Muscle layer of duodenum (tissue), 2 donors: ENCODE data around the gene SRRD.
"Not testable (repeated sequence)": the region's sequence is repeated elsewhere in the genome, so short reads cannot be mapped to it uniquely, and the experiment has no call there.

ENCODE experiments used
- H3K27ac ChIP-seq: one replicate; pipeline ENCODE4 v1.7.0; 2013; ENCODE audit warnings: mild to moderate bottlenecking, low read length
- H3K27me3 ChIP-seq: one replicate; pipeline ENCODE4 v1.7.0; 2013; ENCODE audit warnings: low read depth, mild to moderate bottlenecking, control low read depth, low read length
- H3K36me3 ChIP-seq, 2 donors: one replicate each; pipeline ENCODE4 v1.7.0; 2013; ENCODE audit warnings: low read length in 2 of 2, control low read depth in 1 of 2, mild to moderate bottlenecking in 1 of 2; ENCODE audit not compliant: insufficient read depth in 2 of 2, control insufficient read depth in 1 of 2
- H3K4me1 ChIP-seq, 2 donors: one replicate each; pipeline ENCODE4 v1.7.0; 2013; ENCODE audit warnings: low read length in 2 of 2, mild to moderate bottlenecking in 2 of 2, control low read depth in 1 of 2, moderate library complexity in 1 of 2; ENCODE audit not compliant: insufficient read depth in 2 of 2, control insufficient read depth in 1 of 2
- H3K4me3 ChIP-seq, 2 donors: one replicate each; pipeline ENCODE4 v1.7.0; 2013; ENCODE audit warnings: low read length in 2 of 2, low read depth in 1 of 2, mild to moderate bottlenecking in 1 of 2
- H3K9me3 ChIP-seq, 2 donors: one replicate each; pipeline ENCODE4 v1.7.0; 2013; ENCODE audit warnings: low read length in 2 of 2, control low read depth in 1 of 2, mild to moderate bottlenecking in 1 of 2; ENCODE audit not compliant: control insufficient read depth in 1 of 2
- donor health status: healthy.

Gene SRRD

DNA sequence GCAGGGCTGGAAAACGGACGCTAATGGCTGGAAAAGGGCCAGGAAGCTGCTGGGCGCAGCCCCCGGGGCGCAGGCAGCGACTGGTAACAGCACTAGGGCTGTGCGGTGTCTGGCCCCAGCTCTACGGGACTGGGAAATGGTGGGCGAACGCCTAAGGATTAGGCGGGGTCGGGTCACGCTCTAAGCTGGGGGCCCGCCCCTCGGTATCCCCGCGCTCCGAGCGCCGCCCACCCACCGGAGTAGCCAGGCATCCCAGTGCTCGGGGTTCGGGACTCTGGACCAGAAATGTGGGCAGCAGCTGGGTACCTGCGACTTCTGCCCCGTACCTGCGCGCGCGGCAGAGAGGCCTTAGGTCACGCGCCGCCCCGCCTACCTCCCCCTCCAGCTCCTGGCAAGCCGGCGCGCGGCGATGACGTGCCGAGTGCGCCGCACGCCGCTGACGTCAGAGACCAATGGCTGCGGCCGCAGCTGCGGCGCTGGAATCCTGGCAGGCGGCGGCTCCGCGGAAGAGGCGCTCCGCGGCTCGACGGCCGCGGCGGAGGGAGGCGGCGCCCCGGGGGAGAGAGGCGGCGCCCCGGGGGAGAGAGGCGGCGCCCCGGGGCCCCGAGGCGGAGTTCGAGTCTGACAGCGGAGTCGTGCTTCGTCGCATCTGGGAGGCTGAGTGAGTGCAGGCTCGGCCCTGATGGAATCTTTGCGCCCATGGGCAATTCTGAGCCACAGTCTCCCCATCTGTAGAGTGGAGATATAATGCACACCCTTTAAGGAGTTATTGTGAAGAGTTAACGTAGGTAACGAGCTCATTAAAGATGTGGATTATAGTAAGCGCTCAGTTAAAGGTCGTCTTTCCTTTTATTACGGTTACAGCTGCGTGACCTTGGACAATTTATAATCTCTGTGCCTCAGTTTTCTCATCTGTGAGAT, at the start of gene SRRD, which contains the start of gene HPS4:
TSS of gene SRRD (plus strand) at position 439 of the 921 bp plus-strand sequence. CDS start at position 453, 14 bp downstream.
TSS of gene HPS4 (minus strand) at position 345 of the 921 bp plus-strand sequence. CDS start 2,021 bp downstream, outside the sequence.
- Histone ChIP-seq H3K4me3 (peak within 1 kb of the TSS; percentile 93 to 94), H3K9me3 (no peaks in the 10 kb centered on the region), H3K27ac (peak within 1 kb of the TSS; percentile 91), H3K4me1 (peaks cover 15 to 63% of the 10 kb centered on the region in 2 donors), H3K27me3 (no peaks in the 10 kb centered on the region), H3K36me3 (peaks cover 10 to 13% of the 10 kb centered on the region in 2 donors)

DNA sequence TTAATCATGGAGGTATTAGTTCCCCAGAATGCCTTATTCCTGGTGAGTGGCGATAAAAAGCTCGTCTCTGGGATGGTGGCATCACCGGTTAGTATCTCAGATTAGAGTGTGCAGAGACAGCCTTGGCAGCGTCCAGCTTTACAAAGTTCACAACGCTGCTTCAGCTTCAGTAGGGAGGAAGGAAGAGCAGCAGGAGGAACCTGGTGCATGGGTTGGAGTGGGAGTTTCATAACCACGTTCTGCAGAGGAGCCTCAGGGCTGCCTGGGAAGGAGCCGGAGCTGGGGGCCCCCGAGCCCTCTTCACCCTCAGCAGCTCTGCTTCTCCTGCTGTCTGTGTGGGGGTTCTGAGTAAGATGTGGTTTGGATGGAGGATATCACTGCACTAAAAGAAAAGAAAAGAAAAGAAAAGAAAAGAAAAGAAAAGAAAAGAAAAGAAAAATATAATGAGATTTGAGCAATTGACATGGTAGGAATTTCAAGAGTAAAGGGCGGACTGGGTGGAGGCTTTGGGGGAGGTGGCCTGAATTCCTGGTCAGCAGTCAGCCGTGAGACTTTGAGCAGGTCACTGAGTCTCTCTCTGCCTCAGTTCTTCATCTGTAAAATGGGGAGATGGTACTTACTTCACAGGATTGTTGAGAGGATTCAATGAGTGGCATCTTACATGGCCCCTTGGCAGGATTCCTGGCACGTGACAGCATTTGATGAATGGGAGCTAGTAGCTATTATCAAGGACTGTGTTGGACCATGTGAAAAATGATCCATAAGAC, 48.2 kb upstream of the SRRD start:
- Histone ChIP-seq H3K36me3 (no peaks in the 10 kb centered on the region), H3K27ac (no peak overlapping the region), H3K4me3 (no peak overlapping the region), H3K27me3 (no peaks in the 10 kb centered on the region), H3K9me3 (no peaks in the 10 kb centered on the region), H3K4me1 (no peaks in the 10 kb centered on the region)

DNA sequence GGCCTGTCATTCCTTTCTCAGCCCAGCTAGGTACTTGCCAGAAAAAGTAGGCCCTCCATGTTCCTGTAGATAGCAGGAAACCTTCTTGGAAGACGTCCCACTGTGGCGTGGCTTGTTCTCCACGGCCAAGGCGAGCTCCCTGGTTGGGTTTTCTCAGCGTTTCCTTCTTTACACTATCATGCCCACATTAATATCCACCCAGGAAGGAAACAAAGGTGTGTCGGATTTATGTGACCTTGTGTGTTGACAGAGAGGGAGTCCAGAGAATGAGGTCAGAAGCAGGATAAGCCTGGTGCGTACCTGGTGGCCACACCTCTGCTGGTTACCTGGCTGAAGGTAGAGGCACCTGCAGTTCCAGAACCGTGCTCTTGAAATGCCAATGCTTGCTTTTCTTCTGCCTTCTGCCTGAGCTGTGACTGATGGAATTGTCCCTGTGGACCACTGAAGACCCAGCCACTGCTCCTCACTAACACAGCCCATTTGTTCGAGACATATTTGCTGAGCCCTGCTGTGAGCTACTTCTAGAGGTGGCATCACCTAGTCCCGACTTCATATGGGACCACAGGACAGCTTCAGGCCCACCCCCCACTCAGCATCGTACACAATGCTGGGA, 46.7 kb upstream of the SRRD start:
- Histone ChIP-seq H3K4me1 (no peaks in the 10 kb centered on the region), H3K4me3 (no peak overlapping the region), H3K36me3 (no peaks in the 10 kb centered on the region), H3K27ac (no peak overlapping the region), H3K9me3 (no peaks in the 10 kb centered on the region), H3K27me3 (no peaks in the 10 kb centered on the region)

GRCh38 chr22:26437694-26438392, 45.8 kb upstream of the SRRD start:
- H3K27me3 ChIP-seq = no peaks in the 10 kb centered on the region
- no peaks in the 10 kb centered on the region for H3K9me3 ChIP-seq
- no peak overlapping the region for H3K27ac ChIP-seq
- H3K4me1 ChIP-seq = no peaks in the 10 kb centered on the region
- H3K36me3 ChIP-seq = no peaks in the 10 kb centered on the region
- no peak overlapping the region for H3K4me3 ChIP-seq

DNA sequence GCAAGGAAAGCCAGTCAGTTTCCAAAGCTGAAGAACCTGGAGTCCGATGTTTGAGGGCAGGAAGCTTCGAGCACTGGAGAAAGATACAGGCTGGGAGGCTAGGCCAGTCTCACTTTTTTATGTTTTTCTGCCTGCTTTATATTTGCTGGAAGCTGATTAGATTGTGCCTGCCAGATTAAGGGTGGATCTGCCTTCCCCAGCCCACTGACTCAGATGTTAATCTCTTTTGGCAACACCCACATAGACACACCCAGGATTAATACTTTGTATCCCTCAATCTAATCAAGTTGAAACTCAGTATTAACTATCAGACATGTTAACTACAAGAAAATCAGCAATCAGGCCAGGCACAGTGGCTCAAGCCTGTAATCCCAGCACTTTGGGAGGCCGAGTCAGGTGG, 44.9 kb upstream of the SRRD start:
- not testable (repeated sequence) for H3K27me3 ChIP-seq, H3K27ac ChIP-seq, H3K9me3 ChIP-seq, H3K4me3 ChIP-seq, H3K36me3 ChIP-seq, H3K4me1 ChIP-seq

DNA sequence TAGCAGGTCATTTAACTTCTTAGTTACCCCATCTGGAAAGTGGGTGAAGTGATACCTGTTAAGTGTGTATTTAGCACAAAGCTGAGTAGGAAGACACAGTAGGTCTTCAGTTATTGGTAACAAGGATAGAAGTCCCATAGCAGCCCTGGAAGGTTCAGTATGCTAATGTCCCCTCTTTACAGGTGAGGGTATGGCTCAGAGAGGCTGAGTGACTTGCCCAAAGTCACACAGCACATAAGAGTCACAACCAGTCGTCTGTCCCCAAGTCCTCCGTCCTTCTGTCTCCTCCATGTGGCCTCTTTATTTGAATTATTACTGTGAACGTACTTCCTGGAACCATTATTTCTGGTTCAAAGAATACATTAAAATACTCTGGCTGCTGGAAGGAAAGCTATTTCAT, 44.1 kb upstream of the SRRD start:
- Histone ChIP-seq H3K4me3 (no peak overlapping the region), H3K9me3 (no peaks in the 10 kb centered on the region), H3K4me1 (no peaks in the 10 kb centered on the region), H3K27ac (no peak overlapping the region), H3K36me3 (no peaks in the 10 kb centered on the region), H3K27me3 (no peaks in the 10 kb centered on the region)

- no peak overlapping the region for H3K4me3 ChIP-seq
- no peaks in the 10 kb centered on the region for H3K36me3 ChIP-seq
- H3K27me3 ChIP-seq = no peaks in the 10 kb centered on the region
- no peak overlapping the region for H3K27ac ChIP-seq
- H3K9me3 ChIP-seq = no peaks in the 10 kb centered on the region
- H3K4me1 ChIP-seq = no peaks in the 10 kb centered on the region
Observed at GRCh38 chr22:26442086-26442756, 41.5 kb upstream of the SRRD start.

DNA sequence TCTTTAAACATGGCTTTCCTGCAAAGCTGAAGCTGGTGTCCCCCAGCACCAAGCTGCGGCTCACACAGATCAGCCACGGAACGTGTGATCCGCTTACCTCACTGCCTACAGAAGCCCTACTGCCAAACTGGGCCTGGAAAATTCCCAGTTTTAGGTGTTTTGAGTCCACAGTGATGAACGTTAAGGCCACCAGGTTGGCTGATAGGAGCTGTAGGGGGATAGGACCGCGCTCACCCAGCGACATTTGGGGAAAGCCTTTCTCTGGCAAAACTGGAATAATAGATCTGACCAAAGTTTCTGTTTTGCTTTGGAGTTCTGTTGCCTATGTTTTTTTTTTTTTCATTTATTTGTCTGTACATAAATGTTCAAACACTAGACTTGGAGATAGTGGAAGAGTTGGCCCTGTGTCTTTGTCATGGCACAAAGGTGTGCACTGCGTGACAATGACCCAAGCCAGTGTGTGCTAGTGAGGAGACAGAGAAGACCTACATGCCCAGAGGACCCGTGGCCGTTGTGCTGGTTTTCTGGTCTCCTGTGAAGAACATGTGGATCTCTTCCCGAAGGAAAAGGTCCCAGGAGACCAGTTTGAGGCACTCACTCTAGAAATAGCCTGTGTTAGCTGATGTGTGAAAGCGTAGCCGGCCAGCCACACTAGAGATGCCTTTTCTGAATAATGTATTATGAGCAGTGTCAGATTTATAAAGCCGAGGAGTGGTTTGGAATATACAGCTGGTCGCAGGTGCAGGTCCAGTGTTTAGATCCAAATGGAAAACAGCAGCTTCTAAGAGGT, 39.6 kb upstream of the SRRD start:
- Histone ChIP-seq H3K36me3 (no peaks in the 10 kb centered on the region), H3K4me1 (peaks cover 0 to 5% of the 10 kb centered on the region in 2 donors), H3K27ac (no peak overlapping the region), H3K9me3 (no peaks in the 10 kb centered on the region), H3K4me3 (no peak overlapping the region), H3K27me3 (no peaks in the 10 kb centered on the region)

GRCh38 chr22:26444777-26445176, 38.9 kb upstream of the SRRD start:
- no peaks in the 10 kb centered on the region for H3K9me3 ChIP-seq
- H3K4me3 ChIP-seq = no peak overlapping the region
- H3K27ac ChIP-seq = no peak overlapping the region
- peaks cover 0 to 5% of the 10 kb centered on the region in 2 donors for H3K4me1 ChIP-seq
- peaks cover 0 to under 1% of the 10 kb centered on the region in 2 donors for H3K36me3 ChIP-seq
- H3K27me3 ChIP-seq = no peaks in the 10 kb centered on the region
